Measurements from ENCODE around the gene FGF14.

The FGF14 gene

GRCh38 chr13:102402290-102402689 lies 442 bp upstream of the FGF14 start:
- no peak overlapping the region for H3K4me2 ChIP-seq (ENCODE audit: low read length)
- H3K79me2 ChIP-seq (ENCODE audit: control insufficient read depth, low read length) = no peaks in the 10 kb centered on the region
- no peaks in the 10 kb centered on the region for H3K27me3 ChIP-seq (ENCODE audit: control insufficient read depth, low read length)

GRCh38 chr13:102401265-102401664 lies 583 bp downstream of the FGF14 start:
- Histone ChIP-seq H3K9me3 (ENCODE audit: control insufficient read depth, insufficient read depth, low read length) (no peaks in the 10 kb centered on the region), H3K79me2 (ENCODE audit: control insufficient read depth, low read length) (no peaks in the 10 kb centered on the region), H4K20me1 (ENCODE audit: control insufficient read depth, insufficient read depth, low read depth, low read length) (no peaks in the 10 kb centered on the region), H3K27ac (ENCODE audit: low read depth, low read length) (no peak overlapping the region), H3K4me3 (ENCODE audit: low read length) (no peak overlapping the region), H3K4me1 (ENCODE audit: control insufficient read depth, low read length) (no peaks in the 10 kb centered on the region), H3F3A (ENCODE audit: control insufficient read depth, insufficient read depth) (no peaks in the 10 kb centered on the region), H3K9me2 (replicated peaks; ENCODE audit: control insufficient read depth, low read length) (no peaks in the 10 kb centered on the region), H3K27me3 (ENCODE audit: control insufficient read depth, low read length) (no peaks in the 10 kb centered on the region), H3K36me3 (ENCODE audit: control insufficient read depth, low read length) (no peaks in the 10 kb centered on the region), H3K4me2 (ENCODE audit: low read length) (no peak overlapping the region)
- TF ChIP-seq CTCF (IDR thresholded peaks at IDR 0.05; ENCODE audit: low read depth, low read length, poor library complexity, severe bottlenecking) (no peak), EZH2phosphoT487 (IDR thresholded peaks at IDR 0.05; ENCODE audit: borderline replicate concordance, low read length) (no peak)

More at GRCh38 chr13:102402290-102402689, 442 bp upstream of the FGF14 start:
- TF ChIP-seq EZH2phosphoT487 (IDR thresholded peaks at IDR 0.05; ENCODE audit: borderline replicate concordance, low read length) (no peak), CTCF (IDR thresholded peaks at IDR 0.05; ENCODE audit: low read depth, low read length, poor library complexity, severe bottlenecking) (no peak)
- Histone ChIP-seq H3K4me3 (ENCODE audit: low read length) (no peak overlapping the region), H3K36me3 (ENCODE audit: control insufficient read depth, low read length) (no peaks in the 10 kb centered on the region), H3K27ac (ENCODE audit: low read depth, low read length) (no peak overlapping the region), H3K9me2 (replicated peaks; ENCODE audit: control insufficient read depth, low read length) (no peaks in the 10 kb centered on the region), H4K20me1 (ENCODE audit: control insufficient read depth, insufficient read depth, low read depth, low read length) (no peaks in the 10 kb centered on the region), H3K4me1 (ENCODE audit: control insufficient read depth, low read length) (no peaks in the 10 kb centered on the region), H3F3A (ENCODE audit: control insufficient read depth, insufficient read depth) (no peaks in the 10 kb centered on the region), H3K9me3 (ENCODE audit: control insufficient read depth, insufficient read depth, low read length) (no peaks in the 10 kb centered on the region)

GRCh38 chr13:102400675-102401145 lies 1.1 kb downstream of the FGF14 start:
- Histone ChIP-seq H3K9me2 (replicated peaks; ENCODE audit: control insufficient read depth, low read length) (no peaks in the 10 kb centered on the region), H3K4me2 (ENCODE audit: low read length) (no peak overlapping the region), H3K9me3 (ENCODE audit: control insufficient read depth, insufficient read depth, low read length) (no peaks in the 10 kb centered on the region), H3K79me2 (ENCODE audit: control insufficient read depth, low read length) (no peaks in the 10 kb centered on the region), H4K20me1 (ENCODE audit: control insufficient read depth, insufficient read depth, low read depth, low read length) (no peaks in the 10 kb centered on the region), H3K27me3 (ENCODE audit: control insufficient read depth, low read length) (no peaks in the 10 kb centered on the region), H3F3A (ENCODE audit: control insufficient read depth, insufficient read depth) (no peaks in the 10 kb centered on the region), H3K27ac (ENCODE audit: low read depth, low read length) (no peak overlapping the region), H3K36me3 (ENCODE audit: control insufficient read depth, low read length) (no peaks in the 10 kb centered on the region), H3K4me3 (ENCODE audit: low read length) (no peak overlapping the region), H3K4me1 (ENCODE audit: control insufficient read depth, low read length) (no peaks in the 10 kb centered on the region)
- no peak for TF ChIP-seq EZH2phosphoT487 (IDR thresholded peaks at IDR 0.05; ENCODE audit: borderline replicate concordance, low read length)
- no peak for TF ChIP-seq CTCF (IDR thresholded peaks at IDR 0.05; ENCODE audit: low read depth, low read length, poor library complexity, severe bottlenecking)

Data from DOHH2 (cell line).